K562 (cell line): ENCODE data around the gene SLC35E1. TPM values are rescaled to one million over a fixed set of nuclear protein-coding genes. Genes with fewer than 3 reads are reported as not detected.
A peak's percentile ranks its signal among the peaks of the same experiment; 100 is the strongest.

ENCODE experiments used
- C11orf30 ChIP-seq: fragments of 450-650 bp; IDR thresholded peaks from 2 replicates; pipeline ENCODE4 v1.6.1; 2016; ENCODE audit warnings: low read depth, mild to moderate bottlenecking
- CBFB ChIP-seq: sonication (generic); formaldehyde crosslinking; IDR thresholded peaks from 2 replicates; pipeline ENCODE4 v1.4.0; 2020; ENCODE audit warnings: mild to moderate bottlenecking, missing genetic modification reagents
- KLF16 ChIP-seq: IDR thresholded peaks from 2 replicates; pipeline ENCODE4 v1.6.1; 2016; ENCODE audit warnings: antibody characterized with exemption
- MCM3 ChIP-seq: fragments of 450-650 bp; IDR thresholded peaks from 2 replicates; pipeline ENCODE4 v1.6.1; 2016
- RHOXF2B ChIP-seq: fragments of 250-450 bp; sonication (Bioruptor Pico); conservative IDR thresholded peaks from 2 replicates; pipeline ENCODE4 v1.5.1; 2021
- SAFB2 ChIP-seq: fragments of 200-400 bp; formaldehyde crosslinking; IDR thresholded peaks from 2 replicates; pipeline ENCODE4 v1.6.1; 2018; ENCODE audit warnings: borderline replicate concordance, low read length, low read depth, moderate library complexity; ENCODE audit not compliant: severe bottlenecking
- SIRT6 ChIP-seq: IDR thresholded peaks from one replicate; pipeline ENCODE4 v1.6.1; 2012; ENCODE audit warnings: low read depth, mild to moderate bottlenecking, control low read depth, inconsistent platforms, low read length, moderate library complexity
- SPI1 ChIP-seq: IDR thresholded peaks from 2 replicates; pipeline ENCODE4 v1.6.1; 2011; ENCODE audit warnings: low read depth, low read length, control low read depth, borderline replicate concordance
- TCF7 ChIP-seq: sonication (generic); IDR thresholded peaks from 2 replicates; pipeline ENCODE4 v1.6.1; 2016; ENCODE audit warnings: antibody characterized with exemption, borderline replicate concordance
- ZNF830 ChIP-seq: fragments of 250-450 bp; sonication (Bioruptor Pico); IDR thresholded peaks from 2 replicates; pipeline ENCODE4 v1.5.0; 2021; ENCODE audit warnings: mild to moderate bottlenecking
- polyA plus RNA-seq, 8 experiments: library from polyadenylated mRNA; depleted of rRNA in 4 of 8; stranded (reverse) in 5 of 8; unstranded in 3 of 8; fragments of >200 nt; fragmentation: Nextera tagmentation in 2 of 8; fragmentation: Illumina TruSeq in 1 of 8; extraction: Ambion mirVana in 2 of 8; extraction: Trizol in 1 of 8; gene quantifications; 2 replicates each; pipeline versions ENCODE4 v1.2.1 to v1.2.3, GENCODE V29; 2011 to 2014; ENCODE audit warnings: inconsistent platforms in 1 of 8, missing spikeins in 1 of 8
- total RNA-seq, 7 experiments: library from RNA; depleted of rRNA in 6 of 7; stranded (reverse); fragments of >200 nt in 6 of 7; fragmentation: Illumina TruSeq in 2 of 7; extraction: Trizol in 2 of 7; gene quantifications; 2 replicates each; pipeline versions ENCODE4 v1.2.1 to v1.2.3, GENCODE V29; 2011 to 2021; ENCODE audit warnings: low replicate concordance in 1 of 7
- TF ChIP-seq, protein P1 (sequence below): fragments of 450-650 bp; IDR thresholded peaks from 2 replicates; pipeline ENCODE4 v1.6.1; 2016; ENCODE audit warnings: low read depth
- TF ChIP-seq, protein P2 (sequence below): IDR thresholded peaks from 3 replicates; pipeline ENCODE4 v1.6.1; 2011; ENCODE audit warnings: borderline replicate concordance, mild to moderate bottlenecking; ENCODE audit not compliant: insufficient read length, insufficient read depth
- TF ChIP-seq, protein P3 (sequence below): fragments of 450-650 bp; IDR thresholded peaks from 2 replicates; pipeline ENCODE4 v1.6.1; 2018; ENCODE audit warnings: mild to moderate bottlenecking, low read depth; ENCODE audit not compliant: partially characterized antibody
- TF ChIP-seq, protein P4 (sequence below), 2 experiments: fragments of 450-650 bp; IDR thresholded peaks; 2 replicates each; pipeline ENCODE4 v1.6.1; 2016

SLC35E1 gene
- total and polyA plus RNA-seq, 9 of the 15 experiments (the other 6 are each of a cell fraction or from before 2014, with no cell fraction given) = 15.0 to 40.1 (median 25.7) TPM

DNA sequence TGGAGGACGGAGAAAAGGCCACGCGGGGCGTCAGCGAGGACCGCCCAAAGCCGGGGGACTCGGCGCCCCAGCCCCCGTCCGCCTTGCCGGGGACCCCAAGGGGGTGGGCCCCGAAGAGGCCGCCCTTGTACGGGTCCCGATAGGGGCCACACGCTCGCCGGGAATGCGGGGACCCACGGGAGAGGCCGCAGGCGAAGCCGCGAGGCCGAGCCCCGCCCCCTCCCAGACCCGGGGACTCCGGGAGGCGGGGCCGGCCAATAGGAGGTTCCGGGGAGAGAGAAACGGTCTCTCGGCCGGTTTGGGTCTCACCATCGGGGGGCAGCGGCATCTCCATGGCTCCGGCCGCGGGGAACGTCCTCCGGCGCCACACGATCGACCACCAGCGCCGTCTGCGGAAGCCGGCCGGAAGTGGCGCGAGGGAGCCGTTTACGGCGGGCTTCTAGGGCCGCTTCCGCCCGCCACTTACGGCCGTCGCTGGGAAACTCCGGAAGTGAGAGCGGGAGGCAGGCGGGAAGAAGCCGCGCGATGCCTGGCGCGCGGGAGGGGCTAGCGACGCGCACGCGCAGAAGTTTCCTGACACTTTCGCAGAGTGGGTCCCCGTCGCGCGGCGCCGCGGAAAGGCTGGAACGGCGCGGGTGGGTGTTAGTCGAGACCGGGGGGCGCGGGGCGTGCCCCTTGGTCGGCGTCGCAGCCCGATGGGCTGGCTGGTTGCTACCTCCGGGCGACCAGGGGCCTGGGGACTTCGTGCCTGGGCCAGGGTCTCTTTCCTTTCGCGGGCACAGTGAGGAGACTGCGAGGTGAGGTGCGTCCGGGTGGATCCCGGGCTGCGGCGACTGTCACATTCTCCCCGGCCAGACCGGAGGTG, 29.9 kb downstream of the SLC35E1 start, which contains the start of gene CHERP (continued):
- TF ChIP-seq, protein P1, sequence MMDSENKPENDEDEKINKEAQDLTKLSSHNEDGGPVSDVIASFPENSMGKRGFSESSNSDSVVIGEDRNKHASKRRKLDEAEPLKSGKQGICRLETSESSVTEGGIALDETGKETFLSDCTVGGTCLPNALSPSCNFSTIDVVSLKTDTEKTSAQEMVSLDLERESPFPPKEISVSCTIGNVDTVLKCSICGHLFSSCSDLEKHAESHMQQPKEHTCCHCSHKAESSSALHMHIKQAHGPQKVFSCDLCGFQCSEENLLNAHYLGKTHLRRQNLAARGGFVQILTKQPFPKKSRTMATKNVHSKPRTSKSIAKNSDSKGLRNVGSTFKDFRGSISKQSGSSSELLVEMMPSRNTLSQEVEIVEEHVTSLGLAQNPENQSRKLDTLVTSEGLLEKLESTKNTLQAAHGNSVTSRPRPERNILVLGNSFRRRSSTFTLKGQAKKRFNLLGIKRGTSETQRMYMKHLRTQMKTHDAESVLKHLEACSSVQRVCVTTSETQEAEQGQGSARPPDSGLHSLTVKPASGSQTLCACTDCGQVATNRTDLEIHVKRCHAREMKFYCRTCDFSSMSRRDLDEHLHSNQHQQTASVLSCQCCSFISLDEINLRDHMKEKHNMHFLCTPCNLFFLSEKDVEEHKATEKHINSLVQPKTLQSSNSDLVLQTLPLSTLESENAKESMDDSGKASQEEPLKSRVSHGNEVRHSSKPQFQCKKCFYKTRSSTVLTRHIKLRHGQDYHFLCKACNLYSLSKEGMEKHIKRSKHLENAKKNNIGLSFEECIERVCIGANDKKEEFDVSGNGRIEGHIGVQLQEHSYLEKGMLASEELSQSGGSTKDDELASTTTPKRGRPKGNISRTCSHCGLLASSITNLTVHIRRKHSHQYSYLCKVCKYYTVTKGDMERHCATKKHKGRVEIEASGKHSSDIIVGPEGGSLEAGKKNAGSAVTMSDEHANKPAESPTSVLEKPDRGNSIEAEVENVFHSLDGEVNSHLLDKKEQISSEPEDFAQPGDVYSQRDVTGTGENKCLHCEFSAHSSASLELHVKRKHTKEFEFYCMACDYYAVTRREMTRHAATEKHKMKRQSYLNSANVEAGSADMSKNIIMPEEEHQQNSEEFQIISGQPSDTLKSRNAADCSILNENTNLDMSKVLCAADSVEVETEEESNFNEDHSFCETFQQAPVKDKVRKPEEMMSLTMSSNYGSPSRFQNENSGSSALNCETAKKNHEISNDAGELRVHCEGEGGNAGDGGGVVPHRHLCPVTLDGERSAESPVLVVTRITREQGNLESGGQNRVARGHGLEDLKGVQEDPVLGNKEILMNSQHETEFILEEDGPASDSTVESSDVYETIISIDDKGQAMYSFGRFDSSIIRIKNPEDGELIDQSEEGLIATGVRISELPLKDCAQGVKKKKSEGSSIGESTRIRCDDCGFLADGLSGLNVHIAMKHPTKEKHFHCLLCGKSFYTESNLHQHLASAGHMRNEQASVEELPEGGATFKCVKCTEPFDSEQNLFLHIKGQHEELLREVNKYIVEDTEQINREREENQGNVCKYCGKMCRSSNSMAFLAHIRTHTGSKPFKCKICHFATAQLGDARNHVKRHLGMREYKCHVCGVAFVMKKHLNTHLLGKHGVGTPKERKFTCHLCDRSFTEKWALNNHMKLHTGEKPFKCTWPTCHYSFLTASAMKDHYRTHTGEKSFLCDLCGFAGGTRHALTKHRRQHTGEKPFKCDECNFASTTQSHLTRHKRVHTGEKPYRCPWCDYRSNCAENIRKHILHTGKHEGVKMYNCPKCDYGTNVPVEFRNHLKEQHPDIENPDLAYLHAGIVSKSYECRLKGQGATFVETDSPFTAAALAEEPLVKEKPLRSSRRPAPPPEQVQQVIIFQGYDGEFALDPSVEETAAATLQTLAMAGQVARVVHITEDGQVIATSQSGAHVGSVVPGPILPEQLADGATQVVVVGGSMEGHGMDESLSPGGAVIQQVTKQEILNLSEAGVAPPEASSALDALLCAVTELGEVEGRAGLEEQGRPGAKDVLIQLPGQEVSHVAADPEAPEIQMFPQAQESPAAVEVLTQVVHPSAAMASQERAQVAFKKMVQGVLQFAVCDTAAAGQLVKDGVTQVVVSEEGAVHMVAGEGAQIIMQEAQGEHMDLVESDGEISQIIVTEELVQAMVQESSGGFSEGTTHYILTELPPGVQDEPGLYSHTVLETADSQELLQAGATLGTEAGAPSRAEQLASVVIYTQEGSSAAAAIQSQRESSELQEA = peak; percentile 90
- TF ChIP-seq SPI1 = peak; percentile 32; the same call in 1 of the 2 replicates
- TF ChIP-seq SAFB2 = no peak
- no peak for TF ChIP-seq KLF16
- TF ChIP-seq TCF7 = no peak
- TF ChIP-seq, protein P2, sequence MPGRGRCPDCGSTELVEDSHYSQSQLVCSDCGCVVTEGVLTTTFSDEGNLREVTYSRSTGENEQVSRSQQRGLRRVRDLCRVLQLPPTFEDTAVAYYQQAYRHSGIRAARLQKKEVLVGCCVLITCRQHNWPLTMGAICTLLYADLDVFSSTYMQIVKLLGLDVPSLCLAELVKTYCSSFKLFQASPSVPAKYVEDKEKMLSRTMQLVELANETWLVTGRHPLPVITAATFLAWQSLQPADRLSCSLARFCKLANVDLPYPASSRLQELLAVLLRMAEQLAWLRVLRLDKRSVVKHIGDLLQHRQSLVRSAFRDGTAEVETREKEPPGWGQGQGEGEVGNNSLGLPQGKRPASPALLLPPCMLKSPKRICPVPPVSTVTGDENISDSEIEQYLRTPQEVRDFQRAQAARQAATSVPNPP = no peak
- TF ChIP-seq MCM3 = no peak
- TF ChIP-seq ZNF830 = no peak
- no peak for TF ChIP-seq SIRT6
- peak; percentile 76 for TF ChIP-seq C11orf30
- TF ChIP-seq, protein P3, sequence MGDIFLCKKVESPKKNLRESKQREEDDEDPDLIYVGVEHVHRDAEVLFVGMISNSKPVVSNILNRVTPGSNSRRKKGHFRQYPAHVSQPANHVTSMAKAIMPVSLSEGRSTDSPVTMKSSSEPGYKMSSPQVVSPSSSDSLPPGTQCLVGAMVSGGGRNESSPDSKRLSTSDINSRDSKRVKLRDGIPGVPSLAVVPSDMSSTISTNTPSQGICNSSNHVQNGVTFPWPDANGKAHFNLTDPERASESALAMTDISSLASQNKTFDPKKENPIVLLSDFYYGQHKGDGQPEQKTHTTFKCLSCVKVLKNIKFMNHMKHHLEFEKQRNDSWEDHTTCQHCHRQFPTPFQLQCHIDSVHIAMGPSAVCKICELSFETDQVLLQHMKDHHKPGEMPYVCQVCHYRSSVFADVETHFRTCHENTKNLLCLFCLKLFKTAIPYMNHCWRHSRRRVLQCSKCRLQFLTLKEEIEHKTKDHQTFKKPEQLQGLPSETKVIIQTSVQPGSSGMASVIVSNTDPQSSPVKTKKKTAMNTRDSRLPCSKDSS = no peak
- TF ChIP-seq CBFB (CRISPR knock-in tag) = no peak
- TF ChIP-seq, protein P4, sequence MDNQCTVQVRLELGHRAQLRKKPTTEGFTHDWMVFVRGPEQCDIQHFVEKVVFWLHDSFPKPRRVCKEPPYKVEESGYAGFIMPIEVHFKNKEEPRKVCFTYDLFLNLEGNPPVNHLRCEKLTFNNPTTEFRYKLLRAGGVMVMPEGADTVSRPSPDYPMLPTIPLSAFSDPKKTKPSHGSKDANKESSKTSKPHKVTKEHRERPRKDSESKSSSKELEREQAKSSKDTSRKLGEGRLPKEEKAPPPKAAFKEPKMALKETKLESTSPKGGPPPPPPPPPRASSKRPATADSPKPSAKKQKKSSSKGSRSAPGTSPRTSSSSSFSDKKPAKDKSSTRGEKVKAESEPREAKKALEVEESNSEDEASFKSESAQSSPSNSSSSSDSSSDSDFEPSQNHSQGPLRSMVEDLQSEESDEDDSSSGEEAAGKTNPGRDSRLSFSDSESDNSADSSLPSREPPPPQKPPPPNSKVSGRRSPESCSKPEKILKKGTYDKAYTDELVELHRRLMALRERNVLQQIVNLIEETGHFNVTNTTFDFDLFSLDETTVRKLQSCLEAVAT (IDR thresholded peaks at IDR 0.05) = peak in 1 of 2 experiments; percentile 19; a peak in 1 of 4 replicates
- no peak for TF ChIP-seq RHOXF2B (CRISPR knock-in tag)
